HG03342 (cell line): ENCODE measurements around the gene TOP3A.
"Not testable (repeated sequence)": the region's sequence is repeated elsewhere in the genome, so short reads cannot be mapped to it uniquely, and the experiment has no call there.

Experiments used
- ATAC-seq: cut with Tn5 transposase; IDR thresholded peaks from one replicate; pipeline ENCODE4 v1.9.1; 2021; ENCODE audit warnings: mild to moderate bottlenecking, moderate library complexity; ENCODE audit not compliant: unreplicated experiment

TOP3A gene

GRCh38 chr17:18323507-18324139 lies 8.8 kb upstream of the TOP3A start:
- no peak for ATAC-seq

GRCh38 chr17:18323007-18323406 lies 8.2 kb upstream of the TOP3A start:
- no peak for ATAC-seq

GRCh38 chr17:18322522-18322921 lies 7.7 kb upstream of the TOP3A start:
- ATAC-seq, result no peak

- no peak for ATAC-seq
Observed at GRCh38 chr17:18321309-18321708, 6.5 kb upstream of the TOP3A start.

- ATAC-seq, result no peak
Observed at GRCh38 chr17:18320301-18320700, 5.5 kb upstream of the TOP3A start.

GRCh38 chr17:18319604-18320256 lies 4.9 kb upstream of the TOP3A start:
- no peak for ATAC-seq

GRCh38 chr17:18318771-18319450 lies 4.1 kb upstream of the TOP3A start:
- ATAC-seq, result no peak

GRCh38 chr17:18318117-18318516 lies 3.3 kb upstream of the TOP3A start:
- ATAC-seq, result no peak

- no peak for ATAC-seq
Observed at GRCh38 chr17:18315961-18316360, 1.2 kb upstream of the TOP3A start.

- peak; percentile 2 for ATAC-seq
Observed at GRCh38 chr17:18315562-18315922, 748 bp upstream of the TOP3A start.

- no peak for ATAC-seq
Observed at GRCh38 chr17:18314059-18314730, 599 bp downstream of the TOP3A start.

- ATAC-seq, result no peak
Observed at GRCh38 chr17:18309202-18309601, 5.6 kb downstream of the TOP3A start.

GRCh38 chr17:18303206-18303605 lies 11.6 kb downstream of the TOP3A start:
- ATAC-seq, result not testable (repeated sequence)

GRCh38 chr17:18300725-18301480 lies 13.9 kb downstream of the TOP3A start:
- ATAC-seq, result no peak

GRCh38 chr17:18298061-18298460 lies 16.7 kb downstream of the TOP3A start:
- not testable (repeated sequence) for ATAC-seq

GRCh38 chr17:18291718-18292540 lies 22.9 kb downstream of the TOP3A start:
- ATAC-seq, result no peak

GRCh38 chr17:18285296-18285695 lies 29.5 kb downstream of the TOP3A start:
- no peak for ATAC-seq

- ATAC-seq, result no peak
Observed at GRCh38 chr17:18281788-18282187, 33.0 kb downstream of the TOP3A start.

GRCh38 chr17:18280766-18281371 lies 33.9 kb downstream of the TOP3A start:
- no peak for ATAC-seq

- ATAC-seq, result no peak
Observed at GRCh38 chr17:18280249-18280648, 34.5 kb downstream of the TOP3A start.
